Neuron (in vitro differentiated cells): ENCODE results near the gene SLC9A1.

Experiments used
- H2AFZ ChIP-seq: one replicate; pipeline ENCODE4 v1.6.1; 2013; ENCODE audit warnings: low read depth, mild to moderate bottlenecking, inconsistent platforms, low read length, moderate library complexity
- H3K27me3 ChIP-seq: one replicate; pipeline ENCODE4 v1.6.1; 2013; ENCODE audit warnings: low read length; ENCODE audit not compliant: insufficient read depth
- H3K36me3 ChIP-seq: one replicate; pipeline ENCODE4 v1.6.1; 2013; ENCODE audit warnings: low read length; ENCODE audit not compliant: insufficient read depth
- H3K4me1 ChIP-seq: one replicate; pipeline ENCODE4 v1.6.1; 2013; ENCODE audit warnings: low read length; ENCODE audit not compliant: insufficient read depth
- H3K4me3 ChIP-seq: 2 replicates; pipeline ENCODE4 v1.5.1; 2013; ENCODE audit warnings: mild to moderate bottlenecking, low read length, moderate library complexity
- H3K9me3 ChIP-seq: one replicate; pipeline ENCODE4 v1.6.1; 2013; ENCODE audit warnings: low read length

SLC9A1 gene

DNA sequence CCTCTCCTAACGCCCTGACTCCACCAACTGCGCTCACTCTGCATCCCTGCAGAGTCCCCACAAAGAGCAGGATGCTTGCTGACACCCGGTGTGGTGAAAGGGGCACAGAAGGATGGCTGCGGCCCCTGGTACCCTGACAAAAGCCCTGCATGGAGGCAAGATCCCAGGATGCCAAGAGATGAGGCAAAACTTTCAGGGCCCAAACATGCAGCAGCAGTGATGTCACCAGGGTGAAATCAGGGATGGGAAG lies 36.6 kb downstream of the SLC9A1 start:
- no peak overlapping the region for H2AFZ ChIP-seq
- no peak overlapping the region for H3K4me3 ChIP-seq
- H3K4me1 ChIP-seq, result peaks cover 27% of the 10 kb centered on the region
- peaks cover 1% of the 10 kb centered on the region for H3K36me3 ChIP-seq
- H3K27me3 ChIP-seq, result no peaks in the 10 kb centered on the region
- no peaks in the 10 kb centered on the region for H3K9me3 ChIP-seq

DNA sequence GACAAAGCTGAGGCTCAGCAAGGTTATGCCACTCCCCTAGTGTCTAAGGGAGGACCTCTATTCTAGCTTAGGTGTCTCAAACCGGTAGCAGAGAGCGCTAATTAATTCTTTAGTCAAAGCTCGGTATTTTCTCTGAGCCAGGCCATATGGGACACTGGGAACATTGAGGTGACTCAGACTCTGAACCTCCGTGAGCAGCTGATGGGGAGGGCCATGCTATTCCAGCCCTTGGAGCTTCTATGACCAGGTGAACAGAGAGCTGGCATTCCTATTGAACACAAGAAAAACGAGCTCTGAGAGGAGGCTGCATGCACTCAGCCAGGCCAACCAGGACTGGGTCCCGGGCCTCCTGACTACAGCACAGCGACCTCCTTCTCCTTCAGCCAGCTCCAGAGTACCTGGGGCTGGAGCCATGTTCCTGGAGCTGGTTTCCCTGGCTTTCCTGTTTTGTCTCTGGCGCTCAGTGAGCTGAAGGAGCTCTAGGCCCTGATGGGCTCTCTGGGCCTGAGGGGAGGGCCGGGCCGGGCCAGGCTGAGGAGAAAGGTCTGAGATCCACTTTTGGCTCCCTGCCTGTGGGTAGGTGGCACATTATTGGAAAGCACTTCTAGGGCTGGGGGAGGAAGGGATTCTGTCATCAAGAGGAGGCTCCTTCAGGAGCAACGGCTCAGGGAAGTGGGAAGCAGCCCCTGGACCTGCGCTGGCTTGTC lies 37.0 kb downstream of the SLC9A1 start:
- H3K4me3 ChIP-seq, result no peak overlapping the region
- no peaks in the 10 kb centered on the region for H3K27me3 ChIP-seq
- no peaks in the 10 kb centered on the region for H3K9me3 ChIP-seq
- H3K4me1 ChIP-seq, result peaks cover 26% of the 10 kb centered on the region
- peaks cover 3% of the 10 kb centered on the region for H3K36me3 ChIP-seq
- H2AFZ ChIP-seq, result no peak overlapping the region

DNA sequence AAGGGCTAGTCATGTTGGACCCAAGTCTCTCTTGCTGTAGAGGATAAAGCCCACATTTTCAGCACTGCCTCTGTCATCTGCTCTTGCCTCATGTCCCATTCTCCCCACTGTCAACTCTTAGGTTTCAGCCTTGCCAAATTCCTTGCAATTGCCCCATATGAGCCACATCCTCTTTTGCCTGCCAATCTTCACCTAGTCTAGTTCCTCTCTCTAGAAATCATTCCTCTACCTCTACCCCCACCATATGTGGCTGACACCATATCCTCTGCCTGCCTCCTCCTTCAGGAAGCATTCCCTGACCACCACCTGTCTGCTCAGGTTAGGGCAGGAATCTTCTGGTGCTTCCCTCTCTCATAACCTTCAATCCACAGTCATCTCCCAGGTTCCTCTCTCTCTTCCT lies 38.2 kb downstream of the SLC9A1 start:
- Histone ChIP-seq H3K9me3 (no peaks in the 10 kb centered on the region), H3K4me1 (peaks cover 20% of the 10 kb centered on the region), H2AFZ (no peak overlapping the region), H3K4me3 (no peak overlapping the region), H3K27me3 (no peaks in the 10 kb centered on the region), H3K36me3 (peaks cover 3% of the 10 kb centered on the region)

DNA sequence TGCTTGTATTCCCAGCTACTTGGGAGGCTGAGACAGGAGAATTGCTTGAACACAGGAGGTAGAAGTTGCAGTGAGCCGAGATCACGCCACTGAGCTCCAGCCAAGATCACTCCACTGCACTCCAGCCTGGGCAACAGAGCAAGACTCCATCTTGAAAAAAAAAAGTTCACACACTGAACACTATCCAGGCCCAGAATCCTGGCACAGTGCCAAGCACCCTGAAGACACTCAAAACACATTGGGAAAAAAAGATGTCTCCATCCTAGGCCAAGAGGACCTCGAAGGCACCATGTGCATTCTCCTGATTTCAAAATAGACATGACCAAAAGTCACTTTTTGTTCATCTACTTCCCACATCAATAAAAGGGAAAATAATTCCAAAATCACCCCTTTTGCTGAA lies 38.7 kb downstream of the SLC9A1 start:
- H2AFZ ChIP-seq, result no peak overlapping the region
- peaks cover 3% of the 10 kb centered on the region for H3K36me3 ChIP-seq
- H3K4me1 ChIP-seq, result peaks cover 20% of the 10 kb centered on the region
- H3K9me3 ChIP-seq, result no peaks in the 10 kb centered on the region
- no peak overlapping the region for H3K4me3 ChIP-seq
- H3K27me3 ChIP-seq, result no peaks in the 10 kb centered on the region

DNA sequence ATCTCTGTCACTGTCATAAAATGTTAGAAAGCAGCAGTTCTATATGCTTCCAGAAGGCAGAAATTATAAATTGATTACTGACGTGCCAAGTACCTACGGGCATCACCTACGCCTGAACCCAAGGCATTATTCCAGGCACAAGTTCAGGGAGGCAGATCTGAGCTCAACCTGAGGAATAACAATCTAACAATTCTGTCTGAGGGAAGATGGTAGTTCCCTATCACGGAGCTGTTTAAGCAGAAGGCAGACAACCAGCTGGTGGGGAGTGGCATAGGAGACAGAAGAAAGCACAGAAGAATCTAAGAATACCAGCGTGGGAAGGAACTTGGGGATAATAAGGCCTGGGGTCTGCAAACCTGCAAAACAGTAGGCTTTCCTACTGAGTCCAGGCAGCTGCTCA lies 40.4 kb downstream of the SLC9A1 start:
- Histone ChIP-seq H3K9me3 (no peaks in the 10 kb centered on the region), H3K36me3 (peaks cover 3% of the 10 kb centered on the region), H3K4me3 (no peak overlapping the region), H3K4me1 (peaks cover 20% of the 10 kb centered on the region), H2AFZ (no peak overlapping the region), H3K27me3 (no peaks in the 10 kb centered on the region)

DNA sequence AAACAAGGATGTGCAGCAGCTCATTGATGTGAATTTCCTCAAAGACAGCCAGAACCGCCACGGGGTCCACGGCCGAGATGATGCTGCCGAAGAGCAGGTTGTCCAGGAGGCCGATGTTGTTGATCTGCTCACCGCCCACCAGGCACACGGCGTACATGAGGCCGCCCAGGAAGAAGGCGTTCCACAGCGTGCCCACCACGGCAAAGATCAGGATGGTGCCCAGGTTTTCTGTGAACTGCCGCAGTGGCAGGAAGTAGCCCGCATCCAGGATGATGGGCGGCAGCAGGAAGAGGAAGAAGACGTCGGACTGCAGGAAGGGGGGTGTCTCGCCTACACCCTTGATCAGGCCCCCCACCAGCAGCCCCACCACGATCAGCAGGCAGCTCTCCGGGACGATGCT lies 41.1 kb downstream of the SLC9A1 start:
- Histone ChIP-seq H3K27me3 (no peaks in the 10 kb centered on the region), H3K4me3 (no peak overlapping the region), H3K36me3 (peaks cover 3% of the 10 kb centered on the region), H3K9me3 (no peaks in the 10 kb centered on the region), H2AFZ (no peak overlapping the region), H3K4me1 (peaks cover 13% of the 10 kb centered on the region)

DNA sequence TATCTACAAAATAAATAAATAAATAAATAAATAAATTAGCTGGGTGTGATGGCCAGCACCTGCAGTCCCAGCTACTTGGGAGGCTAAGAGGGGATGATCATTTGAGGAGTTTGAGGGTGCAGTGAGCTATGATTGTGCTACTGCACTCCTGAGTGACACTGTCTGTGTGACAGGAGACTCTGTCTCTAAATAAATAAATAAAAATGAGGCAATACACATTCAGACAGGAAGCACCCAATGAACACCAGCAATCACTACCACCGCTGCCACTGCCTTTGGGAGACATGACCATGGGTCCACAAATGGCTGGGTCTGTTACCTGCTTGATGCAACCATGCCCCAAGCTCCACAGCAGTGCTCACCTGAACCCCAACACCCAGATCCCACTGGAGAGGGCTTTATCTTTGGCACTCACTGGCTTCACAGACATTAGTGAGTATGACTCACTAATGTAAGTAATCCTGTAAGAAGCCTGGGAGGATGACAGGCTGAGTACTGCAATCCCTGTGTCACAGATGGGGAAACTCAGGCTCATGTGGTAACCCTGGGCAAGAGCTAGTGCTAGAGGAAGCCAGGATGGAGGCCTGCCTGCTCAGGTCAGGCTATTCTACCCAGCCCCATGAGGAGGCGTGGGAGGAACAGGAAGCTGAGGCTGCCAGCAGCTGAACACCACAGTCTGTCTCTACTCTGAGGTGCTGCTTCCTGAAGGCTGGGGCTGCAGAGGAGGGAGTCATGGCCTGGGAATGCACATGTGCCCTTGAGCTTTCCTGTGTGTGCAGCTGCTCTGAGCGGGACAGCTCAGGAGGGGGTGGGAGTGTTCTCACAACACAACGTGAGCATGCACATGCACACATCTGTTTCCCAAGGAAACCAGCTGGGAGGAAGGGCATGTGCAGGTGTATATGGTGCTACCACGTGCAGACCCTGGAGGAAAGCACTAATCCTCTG lies 43.0 kb downstream of the SLC9A1 start:
- Histone ChIP-seq H3K27me3 (no peaks in the 10 kb centered on the region), H3K9me3 (no peaks in the 10 kb centered on the region), H2AFZ (no peak overlapping the region), H3K4me1 (no peaks in the 10 kb centered on the region), H3K36me3 (peaks cover 3% of the 10 kb centered on the region), H3K4me3 (no peak overlapping the region)

DNA sequence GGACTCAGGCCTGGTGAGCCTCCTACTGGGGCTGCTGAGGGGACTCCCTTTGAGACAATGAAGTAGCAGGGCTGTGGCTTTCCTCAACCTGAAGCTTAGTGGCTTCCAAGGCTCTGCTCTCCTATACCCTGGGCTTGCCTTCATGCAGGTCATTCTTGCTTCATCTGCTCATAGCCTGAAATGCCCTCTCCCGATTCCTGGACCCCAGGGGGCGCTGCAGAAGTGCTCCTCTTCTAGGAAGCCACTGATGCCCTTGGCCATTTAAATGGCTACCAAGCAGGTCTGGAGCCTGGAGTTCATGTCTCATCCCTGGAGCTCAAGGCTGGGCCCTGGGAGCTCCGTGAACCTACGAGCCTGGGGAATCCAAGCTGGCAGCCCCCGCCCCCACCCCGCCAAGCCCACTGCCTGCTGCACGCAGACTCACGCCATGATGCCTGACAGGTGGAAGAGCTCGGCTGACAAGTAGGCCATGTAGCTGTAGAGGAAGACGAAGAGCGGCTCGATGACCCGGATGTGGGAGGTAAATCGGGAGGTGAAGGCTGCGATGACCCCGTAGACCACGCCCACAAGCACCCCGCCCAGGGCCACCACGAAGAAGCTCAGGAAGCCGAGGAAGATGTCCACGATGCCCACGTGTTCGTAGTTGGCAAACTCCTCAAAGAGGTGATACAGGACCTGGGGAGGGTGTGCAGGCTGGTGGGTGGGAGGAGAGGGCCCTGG lies 45.7 kb downstream of the SLC9A1 start:
- Histone ChIP-seq H3K36me3 (peaks cover 3% of the 10 kb centered on the region), H3K27me3 (no peaks in the 10 kb centered on the region), H3K4me3 (no peak overlapping the region), H3K9me3 (no peaks in the 10 kb centered on the region), H2AFZ (no peak overlapping the region), H3K4me1 (peaks cover 8% of the 10 kb centered on the region)

DNA sequence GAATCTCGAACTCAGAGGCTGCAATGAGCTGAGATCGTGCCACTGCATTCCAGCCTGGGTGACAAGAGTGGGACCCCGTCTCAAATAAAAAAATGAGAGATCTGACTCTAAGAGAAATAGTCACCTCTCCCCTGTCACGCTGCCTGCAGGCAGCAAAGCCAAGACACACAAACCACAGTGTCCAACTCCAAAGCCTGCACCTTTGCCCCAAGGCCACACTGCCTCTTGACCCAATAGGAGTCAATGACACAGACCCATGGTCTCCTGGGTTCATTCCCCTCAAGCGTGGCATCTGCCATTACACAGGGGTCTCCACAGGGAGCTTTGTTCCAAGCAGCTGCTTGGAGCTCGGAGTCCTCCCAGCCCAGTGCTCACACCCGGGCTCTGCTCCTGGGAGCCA lies 46.3 kb downstream of the SLC9A1 start:
- H3K36me3 ChIP-seq, result peaks cover 3% of the 10 kb centered on the region
- H3K27me3 ChIP-seq, result no peaks in the 10 kb centered on the region
- H3K9me3 ChIP-seq, result no peaks in the 10 kb centered on the region
- H2AFZ ChIP-seq, result no peak overlapping the region
- peaks cover 8% of the 10 kb centered on the region for H3K4me1 ChIP-seq
- H3K4me3 ChIP-seq, result no peak overlapping the region

DNA sequence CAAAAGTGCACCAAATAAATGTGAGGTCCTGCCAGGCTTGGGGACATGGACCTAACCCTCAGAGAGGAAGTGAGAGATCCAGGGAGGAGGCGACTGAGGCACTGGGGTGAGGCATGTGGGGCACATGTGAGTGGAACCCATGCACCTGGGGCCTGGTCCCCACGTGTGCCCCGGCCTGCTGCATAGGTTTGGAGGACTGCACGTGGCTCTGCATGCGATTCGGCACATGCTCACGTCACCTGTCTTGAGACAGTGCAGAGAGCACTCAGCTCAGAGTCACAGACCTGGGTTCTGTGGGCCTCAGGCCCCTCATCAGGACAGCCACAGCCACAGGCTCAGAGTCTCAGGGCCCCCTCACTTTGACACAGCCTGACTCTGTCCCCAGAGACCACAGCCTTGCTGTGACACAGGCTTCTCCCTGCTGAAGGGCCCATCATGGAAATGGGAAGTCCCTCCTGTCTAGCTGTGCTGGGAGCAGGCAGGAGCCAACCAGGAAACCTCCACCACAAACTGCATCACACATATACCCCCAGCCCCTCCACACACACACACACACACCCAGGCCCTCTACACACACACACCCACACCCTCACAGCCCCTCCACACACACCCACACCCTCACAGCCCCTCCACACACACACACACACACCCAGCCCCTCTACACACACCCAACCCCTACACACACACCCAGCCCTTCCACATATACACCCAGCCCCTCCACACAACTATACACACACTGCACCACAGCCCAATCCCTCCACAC lies 48.2 kb downstream of the SLC9A1 start:
- Histone ChIP-seq H3K4me1 (peaks cover 8% of the 10 kb centered on the region), H3K4me3 (no peak overlapping the region), H3K9me3 (no peaks in the 10 kb centered on the region), H3K27me3 (no peaks in the 10 kb centered on the region), H3K36me3 (no peaks in the 10 kb centered on the region), H2AFZ (no peak overlapping the region)

DNA sequence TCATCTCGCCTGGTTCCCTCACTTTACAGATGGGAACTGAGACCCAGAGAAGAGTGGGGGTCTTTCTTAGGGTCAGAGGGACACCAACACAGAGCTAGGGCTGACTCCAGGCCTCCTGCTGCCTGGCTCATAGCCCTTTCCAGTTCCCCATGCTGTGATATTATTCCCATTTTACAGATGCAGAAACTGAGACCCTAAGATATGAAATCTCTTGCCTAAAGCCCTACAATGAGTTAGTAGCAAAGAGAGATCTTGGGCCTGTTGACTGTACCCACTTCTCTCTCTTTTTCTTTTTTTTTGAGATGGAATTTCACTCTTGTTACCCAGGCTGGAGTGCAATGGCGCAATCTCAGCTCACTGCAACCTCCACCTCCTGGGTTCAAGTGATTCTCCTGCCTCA lies 49.9 kb downstream of the SLC9A1 start:
- Histone ChIP-seq H3K4me1 (peaks cover 16% of the 10 kb centered on the region), H3K4me3 (no peak overlapping the region), H3K27me3 (no peaks in the 10 kb centered on the region), H2AFZ (no peak overlapping the region), H3K9me3 (no peaks in the 10 kb centered on the region), H3K36me3 (no peaks in the 10 kb centered on the region)

DNA sequence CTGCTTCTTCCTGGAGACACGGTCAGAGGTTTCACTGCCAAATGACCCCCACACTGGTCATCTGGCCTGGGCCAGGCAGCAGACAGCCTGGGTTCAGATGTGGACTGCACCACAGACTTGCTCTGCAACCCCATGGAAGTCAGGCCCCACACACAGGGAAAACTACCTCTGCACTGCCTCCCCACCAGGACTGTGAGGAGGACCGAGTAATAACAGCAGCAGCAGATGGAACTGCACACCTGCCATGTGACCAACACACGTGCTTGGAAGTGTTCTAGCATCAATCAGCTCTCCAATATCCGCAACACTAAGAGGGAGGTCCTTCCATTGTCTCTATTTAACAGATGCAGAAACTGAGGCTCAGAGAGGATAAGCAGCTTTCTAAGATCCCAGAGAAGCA lies 51.4 kb downstream of the SLC9A1 start:
- no peaks in the 10 kb centered on the region for H3K27me3 ChIP-seq
- H3K4me1 ChIP-seq, result peaks cover 31% of the 10 kb centered on the region
- H3K9me3 ChIP-seq, result no peaks in the 10 kb centered on the region
- H3K36me3 ChIP-seq, result no peaks in the 10 kb centered on the region
- no peak overlapping the region for H2AFZ ChIP-seq
- no peak overlapping the region for H3K4me3 ChIP-seq
